Endothelial cell (in vitro differentiated cells): ENCODE results near the gene GPNMB. TPM values are rescaled to one million over a fixed set of nuclear protein-coding genes. Genes with fewer than 3 reads are reported as not detected.

Experiments used
- DNase-seq: peaks from one replicate; pipeline ENCODE4 v3.0.0; 2021; ENCODE audit warnings: low spot score
- H3K27ac Mint-ChIP-seq: one replicate; pipeline ENCODE4 v1.8.0; 2021; ENCODE audit warnings: mixed read lengths, inconsistent platforms; ENCODE audit not compliant: unreplicated experiment
- H3K27me3 Mint-ChIP-seq: one replicate; pipeline ENCODE4 v1.8.0; 2021; ENCODE audit warnings: mild to moderate bottlenecking, moderate library complexity, mixed read lengths, inconsistent platforms; ENCODE audit not compliant: unreplicated experiment
- H3K36me3 Mint-ChIP-seq: one replicate; pipeline ENCODE4 v1.8.0; 2021; ENCODE audit warnings: mild to moderate bottlenecking, low read depth, mixed read lengths, inconsistent platforms; ENCODE audit not compliant: unreplicated experiment
- H3K4me1 Mint-ChIP-seq: one replicate; pipeline ENCODE4 v1.8.0; 2021; ENCODE audit warnings: mild to moderate bottlenecking, mixed read lengths, inconsistent platforms; ENCODE audit not compliant: unreplicated experiment
- H3K4me3 Mint-ChIP-seq: one replicate; pipeline ENCODE4 v1.8.0; 2021; ENCODE audit warnings: mild to moderate bottlenecking, mixed read lengths, inconsistent platforms; ENCODE audit not compliant: unreplicated experiment
- H3K9me3 Mint-ChIP-seq: one replicate; pipeline ENCODE4 v1.8.0; 2021; ENCODE audit warnings: mixed read lengths, inconsistent platforms; ENCODE audit not compliant: unreplicated experiment
- total RNA-seq: library from RNA; stranded (reverse); fragmentation: NEBNext Ultra II Directional; extraction: Animal tissue kit (Norgen Biotek cat#: 25700); gene quantifications from one replicate; pipeline ENCODE4 v1.2.1, GENCODE V29; 2021; ENCODE audit not compliant: unreplicated experiment
- TF ChIP-seq, protein P1 (sequence below): fragments of 200-600 bp; sonication (generic); IDR thresholded peaks from one replicate; pipeline ENCODE4 v1.5.0; 2021; ENCODE audit warnings: antibody characterized with exemption; ENCODE audit not compliant: unreplicated experiment

The GPNMB gene
- total RNA-seq, 1 donor from 2014 or later = 0.49 TPM

DNA sequence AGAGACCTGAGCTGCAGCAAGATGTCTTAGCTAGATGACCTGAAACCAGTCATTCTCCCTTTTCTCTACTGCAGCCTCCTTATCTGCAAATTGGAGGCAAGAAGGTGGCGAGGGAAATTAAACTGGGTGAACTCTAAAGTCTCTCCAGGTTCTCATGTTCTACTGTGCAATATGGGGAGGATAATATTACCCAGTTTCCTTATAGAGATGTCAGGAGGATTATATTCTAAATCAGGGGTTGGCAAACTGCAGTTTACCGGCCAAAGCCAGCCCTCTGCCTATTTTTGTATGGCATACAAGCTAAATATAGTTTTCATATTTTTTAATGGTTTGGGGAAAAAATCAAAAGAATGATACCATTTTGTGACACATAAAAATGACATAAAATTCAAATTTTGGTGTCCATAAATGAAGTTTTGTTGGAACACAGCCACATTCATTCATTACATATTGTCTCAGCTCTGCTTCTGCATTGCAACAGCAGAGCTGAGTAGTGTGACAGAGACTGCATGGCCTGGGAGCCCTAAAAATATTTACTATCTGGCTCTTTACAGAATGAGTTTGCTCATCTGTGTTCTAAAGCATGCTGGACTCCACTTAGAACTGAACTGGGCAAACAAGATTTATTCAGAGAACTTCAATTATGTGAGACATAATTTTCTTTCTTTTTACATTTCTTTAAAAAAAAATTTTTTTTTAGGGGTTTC lies 33.4 kb downstream of the GPNMB start:
- Mint-ChIP-seq H3K27me3 (peaks cover 3% of the 10 kb centered on the region), H3K27ac (no peak overlapping the region), H3K4me3 (no peak overlapping the region), H3K9me3 (no peaks in the 10 kb centered on the region), H3K4me1 (no peaks in the 10 kb centered on the region), H3K36me3 (no peaks in the 10 kb centered on the region)
- DNase-seq = no peak
- TF ChIP-seq, protein P1, sequence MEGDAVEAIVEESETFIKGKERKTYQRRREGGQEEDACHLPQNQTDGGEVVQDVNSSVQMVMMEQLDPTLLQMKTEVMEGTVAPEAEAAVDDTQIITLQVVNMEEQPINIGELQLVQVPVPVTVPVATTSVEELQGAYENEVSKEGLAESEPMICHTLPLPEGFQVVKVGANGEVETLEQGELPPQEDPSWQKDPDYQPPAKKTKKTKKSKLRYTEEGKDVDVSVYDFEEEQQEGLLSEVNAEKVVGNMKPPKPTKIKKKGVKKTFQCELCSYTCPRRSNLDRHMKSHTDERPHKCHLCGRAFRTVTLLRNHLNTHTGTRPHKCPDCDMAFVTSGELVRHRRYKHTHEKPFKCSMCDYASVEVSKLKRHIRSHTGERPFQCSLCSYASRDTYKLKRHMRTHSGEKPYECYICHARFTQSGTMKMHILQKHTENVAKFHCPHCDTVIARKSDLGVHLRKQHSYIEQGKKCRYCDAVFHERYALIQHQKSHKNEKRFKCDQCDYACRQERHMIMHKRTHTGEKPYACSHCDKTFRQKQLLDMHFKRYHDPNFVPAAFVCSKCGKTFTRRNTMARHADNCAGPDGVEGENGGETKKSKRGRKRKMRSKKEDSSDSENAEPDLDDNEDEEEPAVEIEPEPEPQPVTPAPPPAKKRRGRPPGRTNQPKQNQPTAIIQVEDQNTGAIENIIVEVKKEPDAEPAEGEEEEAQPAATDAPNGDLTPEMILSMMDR = no peak

DNA sequence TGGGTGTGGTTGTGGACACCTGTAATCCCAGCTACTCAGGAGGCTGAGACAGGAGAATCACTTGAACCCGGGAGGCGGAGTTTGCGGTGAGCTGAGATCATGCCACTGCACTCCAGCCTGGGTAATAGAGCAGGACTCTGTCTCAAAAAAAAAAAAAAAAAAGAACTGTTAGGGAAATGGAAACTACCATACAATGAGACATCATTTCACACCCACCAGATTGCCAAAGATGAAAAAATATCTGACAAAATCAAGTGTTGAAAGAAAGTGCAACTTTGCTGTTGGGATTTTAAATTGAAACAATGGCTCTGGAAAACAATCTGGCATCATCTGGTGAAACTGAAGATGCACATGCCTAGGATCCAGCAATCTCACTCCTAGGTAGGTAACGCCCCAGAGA lies 36.5 kb downstream of the GPNMB start:
- DNase-seq = no peak
- no peaks in the 10 kb centered on the region for H3K36me3 Mint-ChIP-seq
- H3K4me3 Mint-ChIP-seq = no peak overlapping the region
- no peaks in the 10 kb centered on the region for H3K9me3 Mint-ChIP-seq
- TF ChIP-seq, protein P1 = no peak
- no peaks in the 10 kb centered on the region for H3K4me1 Mint-ChIP-seq
- H3K27me3 Mint-ChIP-seq = peaks cover 2% of the 10 kb centered on the region
- no peak overlapping the region for H3K27ac Mint-ChIP-seq

DNA sequence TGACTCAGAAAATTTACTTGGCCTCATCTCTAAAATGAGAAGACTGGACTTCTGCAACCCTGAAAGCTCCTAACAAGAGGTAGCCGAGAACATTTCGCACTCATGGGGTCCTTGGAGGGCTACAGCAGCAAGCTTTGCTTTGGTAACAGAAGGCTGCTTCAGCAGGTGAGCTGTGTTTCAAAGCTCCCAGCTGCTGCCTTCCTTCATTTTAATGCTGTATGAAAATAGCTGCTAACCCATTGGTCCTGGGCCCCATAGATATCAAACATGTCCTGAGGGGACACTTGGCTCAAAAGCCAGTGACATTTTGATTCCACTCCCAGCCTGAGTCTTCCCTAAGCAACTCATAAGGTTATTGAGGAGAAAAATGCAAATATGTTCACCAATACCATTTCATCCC lies 38.3 kb downstream of the GPNMB start:
- Mint-ChIP-seq H3K27me3 (peaks cover 2% of the 10 kb centered on the region), H3K4me1 (no peaks in the 10 kb centered on the region), H3K27ac (no peak overlapping the region), H3K9me3 (no peaks in the 10 kb centered on the region), H3K4me3 (no peak overlapping the region), H3K36me3 (no peaks in the 10 kb centered on the region)
- TF ChIP-seq, protein P1 = no peak
- DNase-seq = no peak

DNA sequence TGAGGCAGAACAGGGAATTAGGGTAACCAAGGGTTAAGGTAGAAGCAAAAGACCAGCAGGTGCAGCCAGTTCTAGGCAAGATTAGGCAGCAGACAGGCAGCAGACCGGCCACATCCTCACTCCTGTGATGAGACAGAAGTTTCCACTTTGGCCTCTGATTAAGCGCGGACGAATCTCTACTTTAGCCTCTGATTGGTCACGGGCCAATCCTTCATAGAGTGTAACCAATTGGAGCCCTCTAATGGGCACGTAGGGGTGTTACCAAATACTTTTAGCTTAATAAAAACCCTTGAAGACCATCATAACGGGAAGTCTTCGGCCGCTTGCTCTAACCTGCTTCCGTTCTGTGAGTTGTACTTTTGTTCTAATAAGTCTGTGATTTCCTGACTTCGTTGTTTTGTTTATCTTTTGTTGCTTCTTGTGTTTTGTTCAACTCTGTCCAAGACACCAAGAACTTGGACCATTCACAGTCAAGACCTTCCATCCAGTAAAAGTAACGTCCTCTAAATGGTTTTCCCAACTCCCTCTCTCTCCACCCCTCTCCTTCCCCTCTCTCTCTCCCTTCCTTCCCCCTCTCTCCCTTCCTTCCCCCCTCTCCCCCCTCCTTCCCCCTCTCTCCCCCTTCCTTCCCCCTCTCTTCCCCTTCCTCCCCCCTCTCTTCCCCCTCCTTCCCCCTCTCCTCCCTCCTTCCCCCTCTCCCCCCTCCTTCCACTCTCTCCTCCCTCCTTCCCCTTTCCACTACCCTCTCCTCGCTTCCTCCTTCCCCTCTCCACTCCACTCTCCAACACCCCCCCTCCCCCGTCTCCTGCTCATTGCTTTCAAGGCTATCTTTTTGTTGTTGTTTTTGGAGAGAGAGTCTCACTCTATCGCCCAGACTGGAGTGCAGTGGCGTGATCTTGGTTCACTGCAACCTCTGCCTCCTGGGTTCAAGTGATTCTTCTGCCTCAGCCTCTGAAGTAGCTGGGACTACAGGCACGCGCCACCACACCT lies 39.4 kb downstream of the GPNMB start:
- TF ChIP-seq, protein P1 = no peak
- Mint-ChIP-seq H3K27me3 (peaks cover 2% of the 10 kb centered on the region), H3K4me1 (no peaks in the 10 kb centered on the region), H3K4me3 (no peak overlapping the region), H3K27ac (no peak overlapping the region), H3K36me3 (no peaks in the 10 kb centered on the region), H3K9me3 (no peaks in the 10 kb centered on the region)
- no peak for DNase-seq

DNA sequence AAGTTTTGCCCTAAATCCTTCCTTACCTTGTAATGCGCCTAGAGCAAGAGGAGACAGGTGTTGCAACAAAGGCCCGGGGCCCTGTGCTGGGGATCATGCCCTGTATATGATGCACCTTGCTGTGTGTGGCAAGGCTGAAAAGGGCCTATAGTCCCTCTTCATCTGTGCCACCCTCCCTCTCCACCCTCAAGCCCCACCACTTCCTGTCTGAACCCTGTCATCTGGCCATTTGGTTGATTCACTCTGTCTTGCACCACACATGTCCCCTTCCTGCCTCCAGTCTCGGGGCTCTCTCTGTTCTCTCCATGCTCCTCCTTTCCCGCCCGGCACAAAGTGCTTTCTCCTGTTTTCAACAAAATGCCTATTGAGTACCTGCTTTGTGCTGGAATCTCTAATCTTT lies 41.0 kb downstream of the GPNMB start:
- Mint-ChIP-seq H3K27ac (no peak overlapping the region), H3K36me3 (no peaks in the 10 kb centered on the region), H3K4me1 (peaks cover 4% of the 10 kb centered on the region), H3K9me3 (no peaks in the 10 kb centered on the region), H3K27me3 (peaks cover 2% of the 10 kb centered on the region), H3K4me3 (no peak overlapping the region)
- no peak for DNase-seq
- TF ChIP-seq, protein P1 = no peak
